HG03108 (cell line): Measurements from ENCODE around the gene NUP98.
"Not testable (repeated sequence)": the region's sequence is repeated elsewhere in the genome, so short reads cannot be mapped to it uniquely, and the experiment has no call there.

Experiments
- ATAC-seq: cut with Tn5 transposase; IDR thresholded peaks from one replicate; pipeline ENCODE4 v1.9.1; 2021; ENCODE audit warnings: moderate library complexity; ENCODE audit not compliant: unreplicated experiment

Gene NUP98

DNA sequence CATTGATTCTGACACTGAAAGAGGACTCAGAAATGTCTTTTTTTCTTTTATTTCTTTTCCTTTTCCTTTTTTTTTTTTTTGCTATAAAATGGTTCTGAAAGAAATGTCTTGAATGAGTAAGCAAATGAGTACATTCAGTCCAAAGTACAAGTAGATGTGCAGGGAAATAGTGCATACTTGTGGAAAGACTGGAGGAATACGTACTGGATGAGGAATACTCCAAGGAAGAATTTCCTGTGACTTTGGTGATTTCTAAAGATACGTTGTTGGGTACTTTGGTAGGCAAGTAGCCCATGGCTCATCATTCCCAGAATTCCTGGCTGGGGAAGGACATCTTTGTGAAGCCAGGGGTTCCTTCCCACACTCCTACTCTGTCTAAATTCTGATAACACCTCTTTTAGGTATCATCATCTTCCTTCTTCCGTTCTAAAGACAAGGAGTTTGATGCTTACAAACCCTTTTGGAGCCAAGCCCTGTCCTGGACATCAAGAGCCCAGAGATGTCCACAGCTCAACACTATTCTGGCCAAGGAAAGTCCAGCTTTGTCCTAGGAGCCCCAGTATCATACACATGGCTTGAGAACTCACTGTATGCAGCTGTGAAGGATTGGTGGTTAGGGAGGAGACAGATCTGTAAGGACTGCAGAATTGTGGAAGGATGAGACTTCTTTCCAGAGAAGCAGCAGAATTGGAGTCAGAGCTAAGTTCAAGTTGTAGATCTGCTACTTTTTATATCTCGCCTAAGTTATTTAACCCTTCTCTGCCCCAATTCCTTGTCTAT is 4.8 kb upstream of the NUP98 start:
- no peak for ATAC-seq

DNA sequence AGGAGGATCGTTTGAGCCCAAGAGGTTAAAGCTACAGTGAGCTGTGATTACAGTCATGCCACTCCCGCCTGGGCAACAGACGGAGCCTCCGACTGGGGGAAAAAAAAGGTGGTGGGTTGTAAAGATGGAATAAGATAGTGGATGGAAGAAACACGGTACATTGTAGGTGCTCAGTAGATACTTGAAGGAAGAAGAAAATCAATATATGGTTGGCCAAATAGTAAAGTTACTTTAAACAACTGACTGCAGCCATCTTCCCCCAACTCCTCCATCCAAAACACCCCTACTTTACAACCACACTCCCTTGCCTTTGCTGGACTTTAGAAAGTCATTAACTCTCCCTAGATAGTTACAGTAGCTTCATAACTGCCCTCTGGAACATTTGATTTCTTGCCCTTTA is 2.5 kb upstream of the NUP98 start:
- ATAC-seq = no peak

DNA sequence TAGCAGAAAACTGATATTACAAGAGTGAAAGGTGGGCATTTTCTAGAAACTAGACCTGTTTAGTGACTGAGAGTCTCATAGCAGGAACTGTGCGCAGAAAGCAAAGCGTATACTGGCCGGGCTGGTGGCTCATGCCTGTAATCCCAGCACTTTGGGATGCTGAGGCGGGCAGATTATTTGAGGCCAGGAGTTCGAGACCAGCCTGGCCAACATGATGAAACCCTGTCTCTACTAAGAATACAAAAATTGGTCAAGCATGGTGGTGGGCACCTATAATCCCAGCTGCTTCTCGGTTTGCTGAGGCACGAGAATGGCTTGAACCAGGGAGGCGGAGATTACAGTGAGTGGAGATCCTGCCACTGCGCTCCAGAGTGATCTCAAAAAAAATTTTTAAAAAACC is 1.8 kb upstream of the NUP98 start:
- no peak for ATAC-seq

DNA sequence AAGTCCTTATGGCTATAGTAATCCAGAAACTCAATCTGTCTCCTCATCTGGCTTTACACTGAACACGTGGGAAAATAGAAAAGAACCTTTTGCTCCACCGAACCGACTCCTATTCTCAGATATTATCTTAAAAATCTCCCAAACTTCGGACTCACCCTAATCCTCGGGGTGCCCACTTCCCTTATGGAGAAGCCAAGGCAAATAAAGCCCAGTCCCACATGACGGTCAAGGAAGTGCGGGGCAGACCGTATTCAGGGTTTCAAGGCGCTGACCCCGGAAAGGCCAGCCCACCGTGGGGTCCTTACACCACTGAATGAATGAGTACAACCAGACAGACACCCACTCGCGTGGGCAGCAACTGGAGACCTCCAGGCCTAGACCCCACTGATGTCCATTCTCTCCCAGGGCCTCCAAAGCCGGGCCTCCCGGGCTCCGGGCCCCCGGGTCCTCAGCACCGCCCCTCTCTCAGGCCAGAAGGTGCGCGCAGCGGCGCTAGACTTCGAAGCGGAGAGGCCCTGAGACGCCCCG is 489 bp downstream of the NUP98 start:
- peak; percentile 16 for ATAC-seq

DNA sequence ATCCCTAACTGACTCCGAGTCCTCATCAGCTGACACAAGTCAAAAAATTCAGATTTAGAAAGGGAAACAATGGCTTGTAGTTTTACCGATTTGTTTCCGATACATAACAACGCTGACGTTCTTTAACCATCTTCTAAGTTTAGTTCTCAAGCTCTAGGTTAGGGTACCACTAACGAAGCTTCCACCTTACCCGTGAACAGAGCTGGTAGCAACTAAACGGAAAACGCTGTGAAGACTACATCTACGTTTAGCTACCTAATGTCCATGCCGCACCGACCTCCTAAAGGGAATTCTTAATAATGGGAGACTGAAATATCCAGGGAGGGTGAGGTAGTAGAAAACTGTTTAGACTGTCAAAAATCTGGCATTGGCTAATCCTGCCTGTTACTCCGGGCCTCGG is 1.0 kb downstream of the NUP98 start:
- ATAC-seq = no peak

DNA sequence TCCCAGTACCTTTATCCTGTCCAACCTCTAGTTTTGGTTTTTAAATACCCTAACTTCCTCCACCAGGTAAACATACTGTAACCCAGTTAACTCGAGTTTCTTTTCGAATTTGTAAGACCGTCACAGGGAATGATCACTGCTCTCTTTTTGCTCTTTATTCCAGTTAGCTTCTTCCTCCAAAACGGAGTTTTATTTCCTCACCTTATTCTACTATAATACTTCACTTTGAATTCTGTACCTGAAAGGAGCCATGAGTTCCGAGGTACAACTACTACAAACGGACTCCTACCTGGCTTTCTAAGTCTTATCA is 1.4 kb downstream of the NUP98 start:
- ATAC-seq = no peak

DNA sequence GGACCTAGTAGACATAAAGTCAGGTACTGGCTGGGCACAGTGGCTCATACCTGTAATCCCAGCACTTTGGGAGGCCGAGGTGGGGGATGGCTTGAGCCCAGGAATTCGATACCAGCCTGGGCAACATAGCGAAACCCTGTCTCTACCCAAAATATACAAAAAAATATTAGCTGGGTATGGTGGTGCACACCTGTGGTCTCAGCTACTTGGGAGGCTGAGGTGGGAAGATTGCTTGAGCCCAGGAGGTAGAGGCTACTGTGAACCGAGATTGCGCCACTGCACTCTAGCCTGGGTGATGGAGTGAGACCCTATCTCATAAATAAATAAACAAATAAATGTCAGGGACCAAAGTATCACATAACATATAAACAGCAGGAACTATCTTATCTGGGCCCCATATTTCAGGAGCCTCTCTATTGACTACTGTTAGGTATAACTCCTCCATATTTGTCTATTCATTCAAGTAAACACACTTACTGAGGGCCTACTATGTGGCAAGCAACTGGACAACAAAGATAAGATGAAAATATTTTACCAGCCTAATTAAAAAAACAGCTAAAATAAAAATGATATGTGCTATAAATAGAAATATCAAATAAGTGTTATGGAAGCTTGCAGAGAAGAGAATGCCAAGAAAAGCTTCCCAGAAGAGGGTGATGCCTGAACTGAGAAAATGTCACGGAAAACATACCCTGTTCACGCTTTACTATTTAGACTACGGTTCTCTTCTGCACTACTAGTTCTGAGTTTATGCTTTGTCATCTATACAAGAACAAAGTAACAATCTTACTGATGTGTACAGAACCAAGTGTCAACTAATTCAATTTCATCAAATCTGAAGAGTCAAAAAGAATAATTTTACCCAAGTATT is 2.0 kb downstream of the NUP98 start:
- ATAC-seq = no peak

DNA sequence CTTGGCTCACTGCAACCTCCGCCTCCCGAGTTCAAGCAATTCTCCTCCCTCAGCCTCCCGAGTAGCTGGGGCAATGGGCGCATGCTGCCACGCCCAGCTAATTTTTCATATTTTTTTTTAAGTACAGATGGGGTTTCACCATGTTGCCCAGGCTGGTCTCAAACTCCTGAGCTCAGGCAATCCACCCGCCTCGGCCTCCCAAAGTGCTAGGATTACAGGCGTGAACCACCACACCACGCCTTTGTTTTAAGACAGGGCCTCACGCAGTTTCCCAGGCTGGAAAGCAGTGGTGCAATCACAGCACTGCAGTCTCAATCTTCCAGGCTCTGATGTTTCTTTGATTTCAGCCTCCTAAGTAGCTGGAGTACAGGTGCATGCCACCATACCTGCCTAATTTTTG is 3.0 kb downstream of the NUP98 start:
- not testable (repeated sequence) for ATAC-seq

DNA sequence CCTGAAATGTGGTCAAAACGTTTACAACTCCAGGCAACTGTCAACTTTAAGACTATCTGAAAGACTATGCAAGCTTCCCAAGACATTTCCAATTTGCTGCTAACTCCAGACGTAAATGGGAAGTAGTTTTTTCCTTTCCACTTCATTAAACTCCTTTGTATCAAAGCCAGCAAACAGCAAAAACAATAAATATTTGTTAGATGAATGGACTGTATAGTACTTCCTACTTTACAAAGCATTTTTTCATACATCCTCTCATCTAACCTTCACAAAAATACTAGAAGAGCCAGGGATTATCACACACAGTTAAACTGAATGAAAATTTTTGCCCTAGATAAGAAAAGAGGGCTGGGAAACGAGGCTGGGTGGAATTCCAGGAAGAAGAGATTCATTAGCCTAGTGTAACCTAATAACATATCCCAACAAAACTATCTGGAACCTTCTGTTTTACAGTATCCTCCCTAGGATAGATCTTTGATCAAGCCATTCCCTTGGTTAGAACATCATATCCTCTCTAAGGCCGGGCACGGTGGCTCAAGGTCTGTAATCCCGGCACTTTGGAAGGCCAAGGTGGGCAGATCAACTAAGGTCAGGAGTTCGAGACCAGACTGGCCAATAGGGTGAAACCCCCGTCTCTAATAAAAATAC is 10.4 kb downstream of the NUP98 start:
- ATAC-seq = no peak

DNA sequence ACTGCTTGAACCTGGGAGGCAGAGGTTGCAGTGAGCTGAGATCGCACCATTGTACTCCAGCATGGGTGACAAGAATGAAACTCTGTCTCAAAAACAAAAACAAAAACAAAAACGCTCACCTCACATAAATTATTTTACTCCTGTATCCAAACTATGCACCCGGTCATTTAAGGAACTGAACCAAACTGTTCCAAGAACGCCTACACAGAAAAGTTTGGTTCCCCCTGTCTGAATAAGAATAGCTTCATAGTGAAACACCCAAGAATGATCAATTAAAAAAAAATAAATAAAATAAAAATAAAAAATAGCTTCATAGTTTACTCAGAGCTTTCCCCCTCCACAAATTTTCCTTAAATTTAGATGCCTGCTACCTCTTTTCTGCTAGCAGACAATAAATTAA is 13.7 kb downstream of the NUP98 start:
- ATAC-seq = no peak

DNA sequence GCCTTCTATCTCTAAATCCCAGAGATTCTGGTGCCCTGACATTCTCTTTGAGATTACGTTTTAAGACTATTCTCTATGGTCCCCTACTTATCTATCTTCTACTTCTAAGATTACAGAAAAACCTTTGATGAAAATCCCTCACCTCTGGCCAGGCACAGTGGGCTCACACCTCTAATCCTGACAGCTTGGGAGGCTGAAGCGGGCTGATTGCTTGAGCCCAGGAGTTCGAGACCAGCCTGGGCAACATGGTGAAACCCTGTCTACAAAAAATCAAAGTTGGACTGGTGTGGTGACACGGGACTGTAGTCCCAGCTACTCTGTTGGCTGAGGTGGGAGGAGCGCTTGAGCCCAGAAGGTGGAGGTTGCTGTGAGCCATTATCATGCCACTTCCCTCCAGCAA is 14.4 kb downstream of the NUP98 start:
- ATAC-seq = no peak

DNA sequence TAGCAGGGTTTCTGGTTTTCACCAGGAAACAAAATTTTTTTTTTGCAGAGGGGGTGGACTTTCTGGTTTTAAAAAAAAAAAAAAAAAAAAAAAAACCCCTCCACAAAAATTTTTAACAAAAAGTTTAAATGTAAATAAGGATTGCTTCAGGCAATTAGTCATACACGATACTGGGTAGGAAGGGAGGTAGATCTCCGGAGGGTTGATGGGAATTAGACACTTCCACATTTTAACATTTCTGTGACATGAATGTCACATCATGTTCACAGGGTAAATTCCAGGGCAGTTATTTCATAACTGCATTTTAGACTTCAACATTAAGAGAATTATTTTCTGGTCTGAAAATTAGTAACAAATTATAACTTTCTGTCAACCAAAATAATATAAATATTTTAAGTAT is 15.9 kb downstream of the NUP98 start:
- ATAC-seq = no peak

DNA sequence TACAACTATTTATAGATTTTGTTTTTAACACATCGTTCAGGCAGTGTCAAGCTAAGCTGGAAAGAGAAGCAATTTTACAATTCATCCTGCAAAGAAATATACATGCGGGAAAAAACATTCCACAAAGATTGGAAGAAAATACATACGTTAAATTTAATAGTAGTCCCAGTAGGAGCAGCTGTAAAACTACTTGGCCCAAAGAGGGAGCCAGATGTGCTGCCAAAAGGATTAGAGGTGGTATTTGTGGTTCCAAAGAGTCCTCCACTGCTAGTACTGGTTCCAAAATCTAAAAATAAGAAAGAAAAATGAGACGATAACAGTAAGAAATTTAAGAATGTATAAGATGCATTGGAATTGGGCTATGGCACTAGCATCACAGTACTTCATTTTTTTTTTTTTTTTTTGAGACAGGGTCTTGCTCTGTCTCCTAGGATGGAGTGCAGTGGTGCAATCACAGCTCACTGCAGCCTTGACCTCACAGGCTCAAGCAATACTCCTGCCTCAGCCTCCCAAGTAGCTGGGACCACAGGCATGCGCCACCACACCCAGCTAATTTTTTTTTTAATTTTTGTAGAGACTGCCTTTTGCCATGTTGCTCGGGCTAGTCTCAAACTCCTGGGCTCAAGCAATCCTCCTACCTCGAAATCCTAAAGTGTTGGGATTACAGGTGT is 21.5 kb downstream of the NUP98 start:
- ATAC-seq = no peak

DNA sequence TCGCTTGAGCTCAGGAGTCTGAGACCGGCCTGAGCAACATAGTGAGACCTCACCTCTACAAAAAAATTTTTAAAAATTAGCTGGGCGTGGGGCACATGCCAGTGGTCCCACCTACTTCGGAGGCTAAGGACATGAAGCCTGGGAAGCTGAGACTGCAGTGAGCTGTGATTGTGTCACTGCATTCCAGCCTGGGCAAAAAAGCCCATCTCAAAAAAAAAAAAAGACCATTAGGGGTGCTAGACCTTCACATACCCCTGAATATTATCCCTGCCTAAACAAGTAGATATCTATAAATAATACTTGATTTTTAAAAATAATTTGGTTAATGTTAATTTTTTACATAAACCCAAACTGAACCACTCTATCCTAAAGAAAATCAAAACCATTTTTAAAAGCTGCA is 24.2 kb downstream of the NUP98 start:
- no peak for ATAC-seq

DNA sequence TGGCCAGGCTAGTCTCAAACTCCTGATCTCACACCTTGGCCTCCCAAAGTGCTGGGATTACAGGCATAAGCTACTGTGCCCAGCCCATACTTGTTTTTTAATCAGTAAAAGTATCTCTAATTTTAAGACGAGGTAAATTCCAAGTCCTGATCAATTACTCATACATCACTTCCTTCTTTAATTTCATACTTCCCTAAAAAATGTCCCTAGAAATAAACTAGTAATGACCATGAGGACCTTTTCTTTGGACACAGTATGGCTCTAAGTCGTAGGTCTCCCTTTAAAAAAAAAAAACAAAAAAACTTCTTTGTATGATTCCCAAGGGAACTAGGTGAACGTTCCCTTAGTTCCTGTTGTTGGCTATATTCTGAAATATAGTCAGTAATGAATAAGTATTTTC is 29.8 kb downstream of the NUP98 start:
- no peak for ATAC-seq

DNA sequence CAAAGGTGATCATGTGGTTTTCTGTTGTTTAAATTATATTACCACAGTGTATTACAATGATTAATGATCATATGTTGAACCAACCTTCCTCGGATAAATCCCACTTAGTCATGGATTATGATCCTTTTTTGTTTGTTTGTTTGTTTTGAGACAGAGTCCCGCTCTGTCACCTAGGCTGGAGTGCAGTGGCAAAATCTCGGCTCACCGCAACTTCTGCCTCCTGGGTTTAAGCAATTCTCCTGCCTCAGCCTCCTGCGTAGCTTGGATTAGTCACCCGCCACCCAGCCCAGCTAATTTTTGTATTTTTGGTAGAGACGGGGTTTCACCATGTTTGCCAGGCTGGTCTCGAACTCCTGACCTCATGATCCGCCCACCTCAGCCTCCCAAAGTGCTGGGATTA is 30.5 kb downstream of the NUP98 start:
- ATAC-seq = not testable (repeated sequence)

DNA sequence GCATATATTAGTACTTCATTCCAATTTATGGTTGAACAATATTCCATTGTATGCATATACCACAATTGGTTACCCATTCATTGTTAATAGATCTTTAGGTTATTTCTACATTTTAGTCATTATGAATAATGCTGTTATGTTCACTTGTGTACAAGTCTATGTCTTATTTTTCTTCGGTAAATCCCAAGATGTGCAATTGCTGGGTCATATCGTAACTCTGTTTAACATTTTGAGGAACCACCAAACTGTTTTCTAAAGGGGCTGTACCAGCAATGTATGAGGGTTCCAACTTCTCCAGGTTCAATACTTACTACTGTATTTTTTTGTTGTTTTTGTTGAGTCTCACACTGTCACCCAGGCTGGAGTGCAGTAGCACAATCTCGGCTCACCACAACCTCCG is 33.1 kb downstream of the NUP98 start:
- no peak for ATAC-seq

DNA sequence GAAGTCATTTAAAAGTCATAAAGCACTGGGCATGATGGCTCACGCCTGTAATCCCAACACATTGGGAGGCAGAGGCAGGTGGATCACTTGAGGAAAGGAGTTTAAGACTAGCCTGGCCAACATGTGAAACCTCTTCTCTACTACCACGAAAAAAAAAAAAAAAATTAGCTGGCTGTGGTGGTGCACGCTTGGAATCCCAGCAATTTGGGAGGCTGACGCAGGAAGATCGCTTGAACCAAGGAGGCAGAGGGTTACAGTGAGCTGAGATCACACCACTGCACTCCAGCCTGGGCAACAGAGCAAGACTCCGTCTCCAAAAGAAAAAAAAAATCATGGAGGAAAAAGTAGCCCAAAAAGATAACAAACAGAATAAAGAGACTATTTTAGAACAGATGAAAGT is 42.2 kb downstream of the NUP98 start:
- no peak for ATAC-seq

DNA sequence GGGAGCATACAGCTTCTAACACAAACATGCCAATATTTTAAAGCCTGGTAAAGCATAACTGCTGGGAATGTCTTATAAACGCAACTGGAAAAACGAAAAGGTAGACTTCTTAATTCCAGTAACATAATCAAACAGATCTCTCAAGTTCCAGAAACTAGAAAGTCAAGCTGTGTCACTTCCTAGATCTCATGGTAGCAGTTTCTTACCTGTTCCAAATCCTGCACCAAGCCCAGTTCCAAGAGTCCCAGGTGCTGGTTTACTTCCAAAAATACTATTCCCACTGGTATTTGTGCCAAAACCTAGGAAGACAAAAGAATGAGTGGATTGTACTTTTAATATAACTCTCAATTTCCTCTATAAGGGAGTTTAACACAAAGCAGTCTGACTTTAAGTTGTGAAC is 44.2 kb downstream of the NUP98 start:
- ATAC-seq = no peak

DNA sequence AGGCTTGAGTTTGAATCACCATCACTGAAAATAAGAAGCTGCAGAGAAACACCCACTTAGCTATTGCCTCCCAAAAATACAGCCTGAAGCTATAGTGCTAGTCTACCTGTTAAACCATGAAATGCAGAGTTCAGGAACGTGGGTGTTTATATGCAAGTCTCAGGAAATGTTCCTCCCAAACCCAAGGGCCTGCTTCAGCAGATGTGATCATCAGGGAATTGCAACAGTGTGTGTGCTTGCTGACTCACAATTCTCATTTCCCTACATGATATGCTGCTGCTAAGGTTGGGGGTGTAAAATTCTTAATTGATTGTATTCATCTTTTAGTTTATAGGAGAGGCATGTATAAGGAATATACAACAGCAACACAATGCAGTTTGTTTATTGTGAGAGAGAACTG is 49.6 kb downstream of the NUP98 start:
- ATAC-seq = no peak

DNA sequence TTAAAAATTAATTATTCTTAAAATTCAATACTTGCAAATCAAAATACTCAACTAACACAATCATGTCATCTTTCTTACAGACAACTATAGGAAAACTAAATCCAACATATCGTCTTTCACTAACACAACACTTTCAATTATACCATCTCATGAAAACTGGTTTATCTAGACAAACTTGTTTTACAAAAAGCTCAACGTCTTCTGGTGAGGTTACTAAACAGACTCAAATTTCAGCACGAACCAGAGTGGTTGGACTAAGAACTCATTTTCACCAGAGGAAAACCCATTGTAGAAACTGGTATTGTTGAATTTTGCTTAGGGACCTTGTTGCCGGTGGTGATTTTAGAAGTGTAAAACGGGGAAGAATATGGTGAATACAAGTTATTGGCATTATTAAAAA is 52.2 kb downstream of the NUP98 start:
- ATAC-seq = no peak
